HPDE6-E6E7 (cell line): Measurements from ENCODE around the gene BTBD10.

Experiments used
- DNase-seq: peaks from one replicate; pipeline ENCODE4 v3.0.0; 2011; ENCODE audit warnings: missing footprints; ENCODE audit errors: extremely low spot score

BTBD10 gene

GRCh38 chr11:13462901-13463778 is at the start of gene BTBD10:
TSS of gene BTBD10 (minus strand) at chr11:13463222. CDS start at chr11:13445124, 18,098 bp downstream.
- peak; percentile 81 for DNase-seq

- no peak for DNase-seq
These were observed 40.4 kb upstream of the BTBD10 start for GRCh38 chr11:13503393-13503792.

GRCh38 chr11:13502492-13502891 is 39.5 kb upstream of the BTBD10 start:
- no peak for DNase-seq

GRCh38 chr11:13495929-13496328 is 32.9 kb upstream of the BTBD10 start, which contains the start of gene PTH:
TSS of gene PTH (minus strand) at chr11:13495997. CDS start at chr11:13492855, 3,142 bp downstream.
- DNase-seq = no peak

- no peak for DNase-seq
These were observed 31.0 kb upstream of the BTBD10 start for GRCh38 chr11:13494051-13494450.

GRCh38 chr11:13487661-13488030 is 24.6 kb upstream of the BTBD10 start:
- peak; percentile 16 for DNase-seq

GRCh38 chr11:13486926-13487660 is 24.1 kb upstream of the BTBD10 start:
- no peak for DNase-seq

GRCh38 chr11:13480198-13480597 is 17.2 kb upstream of the BTBD10 start:
- no peak for DNase-seq

GRCh38 chr11:13479688-13480087 is 16.7 kb upstream of the BTBD10 start:
- DNase-seq = no peak

GRCh38 chr11:13475091-13475490 is 12.1 kb upstream of the BTBD10 start:
- no peak for DNase-seq

GRCh38 chr11:13473013-13473722 is 10.1 kb upstream of the BTBD10 start:
- DNase-seq = no peak

GRCh38 chr11:13468750-13469149 is 5.7 kb upstream of the BTBD10 start:
- no peak for DNase-seq

- DNase-seq = no peak
These were observed 2.9 kb upstream of the BTBD10 start for GRCh38 chr11:13465909-13466371.

GRCh38 chr11:13463779-13464290 is 813 bp upstream of the BTBD10 start:
- DNase-seq = peak; percentile 0

GRCh38 chr11:13462311-13462900 is 616 bp downstream of the BTBD10 start:
- peak; percentile 44 for DNase-seq

- DNase-seq = no peak
These were observed 1.7 kb downstream of the BTBD10 start for GRCh38 chr11:13461291-13461690.

- no peak for DNase-seq
These were observed 12.1 kb downstream of the BTBD10 start for GRCh38 chr11:13450832-13451397.

- no peak for DNase-seq
These were observed 13.5 kb downstream of the BTBD10 start for GRCh38 chr11:13449522-13449921.

GRCh38 chr11:13448876-13449275 is 14.1 kb downstream of the BTBD10 start:
- DNase-seq = no peak

- DNase-seq = no peak
These were observed 16.6 kb downstream of the BTBD10 start for GRCh38 chr11:13446444-13446843.

- DNase-seq = no peak
These were observed 17.4 kb downstream of the BTBD10 start for GRCh38 chr11:13445588-13445987.
